SIG-M5 treated with dmso at 0.1 percent for 504 hours (cell line): ENCODE measurements around the gene VN1R4.
"Not testable (repeated sequence)": the region's sequence is repeated elsewhere in the genome, so short reads cannot be mapped to it uniquely, and the experiment has no call there.

ENCODE experiments used
- DNase-seq: peaks from one replicate; lab custom pipeline; 2025; ENCODE audit not compliant: unreplicated experiment; lab: John Stamatoyannopoulos, UW

The VN1R4 gene, protein sequence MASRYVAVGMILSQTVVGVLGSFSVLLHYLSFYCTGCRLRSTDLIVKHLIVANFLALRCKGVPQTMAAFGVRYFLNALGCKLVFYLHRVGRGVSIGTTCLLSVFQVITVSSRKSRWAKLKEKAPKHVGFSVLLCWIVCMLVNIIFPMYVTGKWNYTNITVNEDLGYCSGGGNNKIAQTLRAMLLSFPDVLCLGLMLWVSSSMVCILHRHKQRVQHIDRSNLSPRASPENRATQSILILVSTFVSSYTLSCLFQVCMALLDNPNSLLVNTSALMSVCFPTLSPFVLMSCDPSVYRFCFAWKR

DNA sequence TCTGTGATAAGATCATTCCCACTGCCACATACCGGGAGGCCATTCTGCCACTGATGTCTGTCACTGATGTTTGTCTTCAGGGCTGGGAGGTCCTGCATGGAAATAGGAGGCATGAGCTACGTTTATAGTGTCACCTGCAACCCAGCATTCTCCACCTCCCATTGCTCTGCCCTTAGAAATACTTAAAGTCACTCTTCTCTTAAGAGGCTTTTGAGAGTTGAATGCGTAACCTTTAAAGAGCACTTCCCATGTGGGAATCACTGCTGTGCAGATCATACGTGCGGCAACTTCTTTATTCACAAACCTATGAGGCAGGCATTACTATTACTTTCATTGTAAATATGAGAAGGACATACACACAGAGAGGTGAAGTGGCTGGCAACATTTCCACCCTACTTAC lies at the start of gene VN1R4:
TSS of gene VN1R4 (minus strand) at position 101 of the 400 bp plus-strand sequence. CDS start at position 43, 58 bp downstream.
- not testable (repeated sequence) for DNase-seq

DNA sequence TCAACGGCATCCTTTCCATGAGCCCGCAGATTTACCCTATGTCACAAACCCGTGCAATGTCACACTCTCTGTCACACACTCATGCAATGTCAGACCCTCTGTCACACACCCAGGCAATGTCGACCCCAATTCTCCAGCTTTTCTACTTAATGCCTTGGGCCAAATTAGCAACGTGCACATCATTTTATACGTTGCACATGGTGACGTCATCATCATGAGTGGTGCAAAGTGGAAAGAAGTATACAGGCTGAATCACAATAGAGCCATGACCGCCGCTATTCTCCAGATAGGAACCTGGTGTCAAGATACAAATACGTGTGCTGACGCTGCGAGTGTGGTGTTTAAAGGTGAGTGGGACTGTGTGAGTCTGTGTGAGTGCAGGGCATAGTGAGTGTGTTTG lies 44.4 kb upstream of the VN1R4 start:
- DNase-seq = no peak

DNA sequence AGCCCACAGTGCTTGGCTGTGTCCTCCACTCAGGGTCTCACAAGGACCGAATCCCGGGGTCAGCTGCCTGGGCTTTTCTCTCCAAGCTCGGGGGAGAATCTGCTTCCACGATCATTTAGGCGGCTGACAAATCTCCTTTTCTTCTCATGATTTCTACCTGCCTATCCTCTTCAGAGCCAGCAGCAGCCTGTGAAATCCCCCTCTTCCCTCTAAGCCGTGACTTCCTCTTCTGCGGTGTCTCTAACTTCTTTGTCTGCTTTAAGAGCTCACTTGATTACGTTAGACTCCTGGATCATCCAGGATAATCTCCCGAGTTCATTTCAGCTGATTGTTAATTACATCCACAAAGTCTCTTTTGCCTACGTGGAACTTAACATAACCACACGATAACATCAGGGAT lies 43.5 kb upstream of the VN1R4 start:
- no peak for DNase-seq

DNA sequence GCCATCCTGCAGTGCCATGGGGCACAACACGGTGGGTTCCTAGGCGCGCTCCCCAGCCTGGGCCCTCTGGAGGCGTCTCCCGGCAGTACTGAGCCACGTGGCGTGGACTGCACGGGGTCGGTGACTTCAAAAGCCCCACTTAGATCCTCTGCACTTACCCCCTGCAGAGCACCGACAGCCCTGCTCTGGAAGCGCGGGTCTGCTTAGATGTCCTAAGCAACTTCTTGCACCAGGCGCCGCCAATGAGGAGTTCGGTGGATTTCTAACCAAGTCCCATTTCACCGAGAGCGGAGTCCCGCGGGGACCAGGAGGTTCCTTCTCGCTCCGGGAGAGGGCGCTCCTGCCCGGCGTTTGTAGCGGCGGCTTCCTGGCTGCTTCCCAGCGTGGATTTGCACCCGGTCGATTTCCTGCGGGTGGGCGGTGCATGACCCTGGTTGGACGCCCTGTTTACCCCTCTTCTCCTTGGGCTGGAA lies 40.9 kb upstream of the VN1R4 start:
- DNase-seq = no peak

DNA sequence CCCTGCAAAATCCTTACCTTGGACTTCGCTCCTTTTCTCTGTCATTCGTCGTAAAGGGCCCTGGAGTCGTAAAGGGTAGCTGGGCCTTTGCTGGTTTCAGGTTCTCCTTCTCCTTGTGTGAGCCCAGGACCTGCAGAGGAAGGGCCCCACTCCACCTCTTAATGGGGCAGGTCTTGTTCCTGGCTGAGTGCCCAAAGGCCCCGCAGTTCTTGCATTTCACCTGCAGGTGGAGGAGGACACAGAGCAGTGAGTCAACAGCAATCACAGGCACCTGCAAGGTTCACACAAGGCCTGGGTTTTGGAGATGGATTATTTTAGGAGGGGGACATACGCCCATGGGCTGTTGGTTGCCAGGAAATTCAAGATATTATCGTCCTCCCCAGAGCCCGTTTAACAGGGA lies 33.8 kb upstream of the VN1R4 start:
- not testable (repeated sequence) for DNase-seq

DNA sequence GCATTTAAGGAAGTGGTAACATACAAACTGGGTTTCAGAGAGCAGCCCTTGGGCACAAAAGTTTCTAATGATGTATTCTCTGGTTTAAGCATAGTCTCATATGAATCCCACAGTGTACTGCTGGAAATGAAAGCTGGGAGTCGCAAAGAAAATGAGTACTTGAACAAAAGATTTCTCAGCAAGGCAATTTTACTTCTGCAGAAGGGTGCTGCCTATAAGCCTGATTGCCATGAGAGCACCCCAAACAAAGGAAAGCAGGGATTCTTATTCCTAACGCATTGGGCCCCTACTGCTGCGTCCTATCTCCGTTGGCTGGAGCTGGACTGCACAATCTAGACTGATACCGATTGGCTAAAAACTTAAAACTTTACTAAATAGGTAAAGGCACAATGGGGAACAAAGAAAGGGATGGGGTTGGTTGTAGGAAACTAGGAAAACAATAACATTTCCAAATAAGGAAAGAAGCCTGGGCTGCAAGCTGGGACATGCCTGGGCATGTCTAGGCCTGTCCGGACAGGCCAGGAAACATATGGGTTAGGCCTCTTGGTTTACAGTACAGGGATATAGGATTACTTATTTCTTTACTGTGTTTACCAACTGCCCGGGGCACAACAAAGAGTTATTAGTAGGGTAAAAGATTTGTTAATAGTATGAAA lies 27.4 kb upstream of the VN1R4 start:
- DNase-seq = no peak

DNA sequence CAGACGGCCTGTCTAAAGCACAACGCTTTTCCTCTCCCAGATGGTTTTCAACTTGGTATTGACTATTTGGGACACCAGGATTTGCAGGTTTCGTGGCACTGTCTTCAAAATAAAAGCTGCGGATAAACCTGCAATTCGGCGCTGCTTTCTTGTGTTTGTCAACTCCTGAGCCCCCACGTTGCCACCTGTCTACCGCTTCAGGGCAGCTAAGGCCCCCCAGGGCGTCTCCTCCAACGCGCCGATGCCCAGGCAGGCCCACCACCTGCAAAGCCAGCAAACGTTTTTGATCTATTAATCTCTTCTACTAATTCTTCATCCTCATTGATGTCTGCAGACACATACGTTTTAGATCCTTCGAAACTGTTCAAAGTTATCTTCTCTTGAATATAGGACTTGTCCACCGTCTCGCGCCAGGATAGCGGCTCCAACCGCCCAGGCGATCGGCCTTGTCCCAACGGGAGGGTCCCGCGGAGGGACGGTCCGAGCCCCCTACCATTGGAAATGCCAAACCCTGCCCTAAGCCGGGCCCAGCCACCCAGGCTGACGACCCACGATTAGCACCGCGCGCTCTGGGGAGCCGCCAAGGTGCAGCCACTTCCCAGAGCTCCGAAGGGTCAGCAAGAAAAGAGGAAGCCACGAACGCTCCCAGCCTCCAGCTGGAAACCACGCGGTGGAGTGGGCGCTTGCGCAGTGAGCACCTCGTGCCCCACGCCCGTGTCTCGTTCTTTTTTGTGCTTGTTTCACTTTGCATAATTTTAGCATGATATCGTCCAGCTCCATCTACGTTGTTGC lies 23.4 kb upstream of the VN1R4 start:
- DNase-seq = no peak

DNA sequence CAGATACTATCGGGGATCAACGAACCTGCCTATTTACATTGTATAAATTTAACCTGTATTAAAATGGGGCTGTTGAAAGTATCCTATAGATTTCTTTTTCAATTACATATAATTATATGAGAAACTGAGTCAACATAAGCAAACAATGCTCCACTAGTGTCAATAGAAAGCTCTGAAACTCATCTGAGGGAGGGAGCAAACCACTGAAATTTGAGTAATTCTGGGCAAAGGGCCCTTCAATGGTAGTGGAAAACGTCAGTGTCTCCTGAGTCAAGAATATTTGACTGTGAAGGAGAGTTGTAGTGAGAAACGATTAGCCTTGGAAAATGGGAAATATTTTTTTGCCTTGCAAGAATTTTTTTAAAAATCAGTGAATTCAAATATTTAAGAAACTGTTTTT lies 17.6 kb upstream of the VN1R4 start:
- DNase-seq = no peak

DNA sequence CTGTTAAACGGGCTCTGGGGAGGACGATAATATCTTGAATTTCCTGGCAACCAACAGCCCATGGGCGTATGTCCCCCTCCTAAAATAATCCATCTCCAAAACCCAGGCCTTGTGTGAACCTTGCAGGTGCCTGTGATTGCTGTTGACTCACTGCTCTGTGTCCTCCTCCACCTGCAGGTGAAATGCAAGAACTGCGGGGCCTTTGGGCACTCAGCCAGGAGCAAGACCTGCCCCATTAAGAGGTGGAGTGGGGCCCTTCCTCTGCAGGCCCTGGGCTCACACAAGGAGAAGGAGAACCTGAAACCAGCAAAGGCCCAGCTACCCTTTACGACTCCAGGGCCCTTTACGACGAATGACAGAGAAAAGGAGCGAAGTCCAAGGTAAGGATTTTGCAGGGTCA lies 14.4 kb upstream of the VN1R4 start:
- not testable (repeated sequence) for DNase-seq

DNA sequence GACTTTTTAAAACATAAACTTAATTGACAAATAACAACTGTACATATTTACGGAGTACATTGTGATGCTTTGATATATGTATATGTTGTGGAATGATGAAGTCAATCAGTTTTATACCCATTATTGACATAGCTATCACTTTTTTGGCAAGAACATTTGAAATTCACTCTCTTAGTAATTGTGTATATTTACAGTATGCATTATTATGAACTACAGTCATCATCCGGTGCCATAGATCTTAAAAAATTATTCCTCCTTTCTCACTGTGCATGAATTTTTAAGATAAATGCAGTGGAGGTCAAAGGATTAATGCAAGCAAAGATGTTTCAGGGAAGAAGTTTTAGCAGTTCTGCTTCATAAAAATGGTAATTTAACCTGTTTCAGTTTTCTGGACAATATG lies 8.0 kb upstream of the VN1R4 start:
- no peak for DNase-seq

DNA sequence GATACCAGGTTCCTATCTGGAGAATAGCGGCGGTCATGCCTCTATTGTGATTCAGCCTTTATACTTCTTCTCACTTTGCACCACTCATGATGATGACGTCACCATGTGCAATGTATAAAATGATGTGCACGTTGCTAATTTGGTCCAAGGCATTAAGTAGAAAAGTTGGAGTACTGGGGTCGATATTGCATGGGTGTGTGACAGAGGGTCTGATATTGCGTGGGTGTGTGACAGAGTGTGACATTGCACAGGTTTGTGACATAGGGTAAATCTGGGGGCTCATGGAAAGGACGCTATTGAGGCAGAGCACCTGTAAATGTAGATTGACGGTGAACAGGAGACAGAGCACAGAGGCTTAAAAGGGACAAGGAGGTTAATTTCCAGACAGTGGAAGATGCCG lies 4.5 kb upstream of the VN1R4 start:
- DNase-seq = no peak

DNA sequence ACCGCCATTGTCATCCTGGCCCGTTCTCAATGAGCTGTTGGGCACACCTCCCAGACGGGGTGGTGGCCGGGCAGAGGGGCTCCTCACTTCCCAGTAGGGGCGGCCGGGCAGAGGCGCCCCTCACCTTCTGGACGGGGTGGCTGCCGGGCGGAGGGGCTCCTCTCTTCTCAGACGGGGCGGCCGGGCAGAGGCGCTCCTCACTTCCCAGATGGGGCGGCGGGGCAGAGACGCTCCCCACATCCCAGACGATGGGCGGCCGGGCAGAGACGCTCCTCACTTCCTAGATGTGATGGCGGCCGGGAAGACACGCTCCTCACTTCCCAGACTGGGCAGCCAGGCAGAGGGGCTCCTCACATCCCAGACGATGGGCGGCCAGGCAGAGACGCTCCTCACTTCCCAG lies 2.3 kb upstream of the VN1R4 start:
- DNase-seq = not testable (repeated sequence)

DNA sequence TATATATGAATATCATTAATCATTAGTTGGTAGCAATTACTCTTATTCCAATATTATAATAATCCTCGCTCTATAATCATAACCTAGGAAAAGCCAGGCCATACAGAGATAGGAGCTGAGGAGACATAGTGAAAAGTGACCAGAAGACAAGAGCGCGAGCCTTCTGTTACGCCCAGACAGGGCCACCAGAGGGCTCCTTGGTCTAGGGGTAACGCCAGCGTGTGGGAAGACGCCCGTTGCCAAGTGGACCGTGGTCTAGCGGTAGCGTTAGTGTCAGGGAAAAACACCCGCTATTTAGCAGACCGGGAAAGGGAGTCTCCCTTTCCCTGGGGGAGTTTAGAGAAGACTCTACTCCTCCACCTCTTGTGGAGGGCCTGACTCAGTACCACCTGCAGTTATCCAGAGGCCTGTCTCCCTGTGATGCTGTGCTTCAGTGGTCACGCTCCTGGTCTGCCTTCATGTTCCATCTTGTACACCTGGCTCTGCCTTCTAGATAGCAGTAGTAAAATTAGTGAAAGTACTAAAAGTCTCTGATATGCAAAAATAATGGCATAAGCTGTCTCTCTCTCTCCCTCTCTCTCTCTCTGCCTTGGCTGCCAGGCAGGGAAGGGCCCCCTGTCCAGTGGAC lies 9.7 kb downstream of the VN1R4 start, which contains the start of gene VN1R2:
TSS of gene VN1R2 (plus strand) at position 578 of the 628 bp plus-strand sequence. CDS start 84 bp downstream, outside the sequence.
- not testable (repeated sequence) for DNase-seq

DNA sequence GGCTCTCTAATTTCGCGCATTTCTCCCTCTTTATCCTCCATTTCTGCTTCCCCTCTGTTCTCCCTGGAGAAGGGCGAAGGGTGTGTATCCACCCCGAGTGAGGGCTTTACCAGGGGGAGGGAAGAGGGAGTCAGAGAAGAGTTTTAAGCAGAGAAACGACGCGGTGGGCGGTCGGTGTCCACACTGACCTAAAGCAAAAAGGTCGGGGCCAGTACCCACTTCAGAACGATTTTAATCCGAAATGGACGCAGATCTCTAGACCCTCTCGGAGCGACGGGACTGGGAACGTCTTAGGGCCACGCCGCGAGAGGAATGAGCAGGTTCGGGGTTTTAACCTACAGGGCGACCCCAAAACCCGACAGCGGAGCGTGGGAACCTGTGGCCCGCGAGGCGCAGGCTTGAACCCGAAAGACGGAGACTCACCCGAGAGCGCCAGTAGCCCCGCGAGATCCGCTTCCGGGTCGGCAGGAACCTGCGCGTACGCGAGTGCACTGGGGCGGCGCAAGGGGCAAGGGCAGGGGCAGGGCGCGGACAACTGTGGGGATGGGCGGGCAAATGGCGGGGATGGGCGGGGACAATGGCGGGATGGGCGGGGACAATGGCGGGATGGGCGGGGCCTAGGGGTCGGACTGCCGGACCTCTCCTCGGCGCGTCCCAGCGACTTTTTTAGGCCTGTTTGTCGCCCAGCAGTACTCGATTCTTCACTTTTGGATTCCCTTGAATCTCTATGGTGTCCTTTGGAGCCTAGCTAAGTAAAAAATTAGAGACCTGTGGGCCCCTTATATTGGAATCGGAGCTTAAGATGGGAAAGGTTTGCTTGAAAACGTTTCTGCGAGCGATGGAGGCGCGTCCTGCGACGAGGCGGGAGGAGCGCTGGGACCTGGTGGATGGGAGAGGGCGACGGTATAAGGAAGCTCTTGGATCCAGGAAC lies 12.8 kb downstream of the VN1R4 start, which contains the start of gene ZNF677:
TSS of gene ZNF677 (minus strand) at position 463 of the 931 bp plus-strand sequence. CDS start 3,323 bp downstream, outside the sequence.
- no peak for DNase-seq

DNA sequence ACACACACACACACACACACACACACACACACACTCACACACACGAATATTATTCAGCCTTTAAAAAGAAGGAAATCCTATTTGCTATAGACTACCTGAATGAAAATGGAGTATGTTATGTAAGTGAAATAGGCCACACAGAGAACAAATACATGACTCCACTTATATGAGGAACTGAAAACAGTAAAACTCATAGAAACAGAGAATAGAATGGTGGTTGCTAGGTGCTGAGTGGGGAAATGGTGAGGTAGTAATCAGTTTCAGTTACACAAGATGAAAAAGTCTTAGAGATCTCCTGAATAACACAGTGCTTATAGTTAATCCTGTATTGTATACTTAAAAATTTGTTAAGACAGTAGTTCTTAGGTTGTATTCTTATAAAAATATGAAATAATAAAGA lies 21.0 kb downstream of the VN1R4 start:
- DNase-seq = no peak

DNA sequence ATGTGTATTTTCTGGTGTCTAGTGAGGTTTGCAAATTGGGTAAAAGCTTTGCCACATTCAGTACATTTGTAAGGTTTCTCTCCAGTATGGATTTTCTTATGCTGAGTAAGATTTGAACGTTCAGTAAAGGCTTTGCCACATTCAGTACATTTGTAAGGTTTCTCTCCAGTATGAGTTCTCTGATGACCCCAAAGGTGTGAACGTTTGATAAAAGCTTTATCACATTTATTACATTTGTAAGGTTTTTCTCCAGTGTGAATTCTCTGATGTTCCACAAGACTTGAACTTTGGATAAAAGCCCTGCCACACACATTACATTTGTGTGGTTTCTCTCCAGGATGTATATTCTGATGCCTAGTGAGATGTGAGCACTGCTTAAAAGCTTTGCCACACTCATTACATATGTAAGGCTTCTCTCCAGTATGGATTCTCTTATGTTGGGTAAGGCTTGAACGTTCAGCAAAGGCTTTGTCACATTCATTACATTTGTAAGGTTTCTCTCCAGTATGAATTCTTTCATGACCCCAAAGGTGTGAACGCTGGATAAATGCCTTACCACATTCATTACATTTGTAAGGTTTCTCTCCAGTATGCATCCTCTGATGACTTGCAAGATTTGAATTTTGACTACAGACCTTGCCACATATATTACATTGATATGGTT lies 30.3 kb downstream of the VN1R4 start:
- no peak for DNase-seq

DNA sequence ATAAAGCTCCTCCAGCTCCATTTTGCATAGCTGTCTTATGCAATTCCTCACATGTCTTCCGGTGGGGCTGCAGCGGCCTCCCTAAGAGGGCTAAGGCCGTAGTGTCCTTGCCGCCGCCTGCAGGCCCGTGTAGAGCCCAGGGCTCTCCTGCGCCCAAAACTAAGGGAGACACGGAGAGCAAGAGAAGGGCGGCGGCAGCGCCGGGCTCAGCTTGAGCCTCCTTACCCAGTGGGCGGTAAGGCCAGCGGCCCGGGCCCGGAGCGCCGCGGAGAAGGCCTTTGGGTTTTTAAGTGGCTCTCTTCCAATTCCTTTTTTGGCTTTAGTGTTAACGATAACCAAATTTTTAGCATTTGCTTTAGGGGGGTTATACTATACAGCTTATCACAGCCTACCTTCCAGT lies 42.9 kb downstream of the VN1R4 start:
- no peak for DNase-seq

DNA sequence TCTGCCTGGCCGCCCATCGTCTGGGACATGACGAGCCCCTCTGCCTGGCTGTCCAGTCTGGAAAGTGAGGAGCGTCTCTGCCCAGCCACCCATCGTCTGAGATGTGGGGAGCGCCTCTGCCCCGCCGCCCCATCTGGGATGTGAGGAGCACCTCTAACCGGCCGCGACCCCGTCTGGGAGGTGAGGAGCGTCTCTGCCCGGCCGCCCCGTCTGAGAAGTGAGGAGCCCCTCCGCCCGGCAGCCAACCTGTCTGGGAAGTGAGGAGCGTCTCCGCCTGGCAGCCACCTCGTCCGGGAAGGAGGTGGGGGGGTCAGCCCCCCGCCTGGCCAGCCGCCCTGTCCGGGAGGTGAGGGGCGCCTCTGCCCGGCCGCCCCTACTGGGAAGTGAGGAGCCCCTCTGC lies 44.8 kb downstream of the VN1R4 start:
- DNase-seq = not testable (repeated sequence)
